ENCODE data around the gene C1orf159.

DNA sequence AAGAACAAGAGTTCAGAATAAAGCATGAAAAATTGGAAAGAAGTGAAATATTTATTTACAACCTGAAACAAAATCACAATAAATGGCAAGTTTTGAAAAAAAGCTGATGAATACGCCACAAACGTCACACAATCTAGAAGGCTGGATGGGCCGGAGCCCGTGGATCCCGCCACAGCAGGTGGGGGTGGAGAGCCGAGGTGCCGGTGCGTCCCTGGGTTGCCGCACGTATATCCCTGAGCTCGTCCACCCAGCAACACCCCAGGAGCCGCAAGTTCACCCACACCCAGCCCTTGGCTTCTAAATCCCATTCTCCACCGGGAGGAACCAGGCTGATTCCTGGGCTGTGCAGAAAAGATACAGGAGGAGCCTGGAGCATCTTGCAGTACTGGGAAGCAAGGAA lies 32.2 kb upstream of the C1orf159 start:
- TF ChIP-seq, protein P1, sequence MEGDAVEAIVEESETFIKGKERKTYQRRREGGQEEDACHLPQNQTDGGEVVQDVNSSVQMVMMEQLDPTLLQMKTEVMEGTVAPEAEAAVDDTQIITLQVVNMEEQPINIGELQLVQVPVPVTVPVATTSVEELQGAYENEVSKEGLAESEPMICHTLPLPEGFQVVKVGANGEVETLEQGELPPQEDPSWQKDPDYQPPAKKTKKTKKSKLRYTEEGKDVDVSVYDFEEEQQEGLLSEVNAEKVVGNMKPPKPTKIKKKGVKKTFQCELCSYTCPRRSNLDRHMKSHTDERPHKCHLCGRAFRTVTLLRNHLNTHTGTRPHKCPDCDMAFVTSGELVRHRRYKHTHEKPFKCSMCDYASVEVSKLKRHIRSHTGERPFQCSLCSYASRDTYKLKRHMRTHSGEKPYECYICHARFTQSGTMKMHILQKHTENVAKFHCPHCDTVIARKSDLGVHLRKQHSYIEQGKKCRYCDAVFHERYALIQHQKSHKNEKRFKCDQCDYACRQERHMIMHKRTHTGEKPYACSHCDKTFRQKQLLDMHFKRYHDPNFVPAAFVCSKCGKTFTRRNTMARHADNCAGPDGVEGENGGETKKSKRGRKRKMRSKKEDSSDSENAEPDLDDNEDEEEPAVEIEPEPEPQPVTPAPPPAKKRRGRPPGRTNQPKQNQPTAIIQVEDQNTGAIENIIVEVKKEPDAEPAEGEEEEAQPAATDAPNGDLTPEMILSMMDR (optimal IDR thresholded peaks at IDR 0.05 in 1 of 3, IDR thresholded peaks at IDR 0.05 in 1 of 3, conservative IDR thresholded peaks at IDR 0.05 in 1 of 3; ENCODE audit: extremely low read depth in 1 of 3, insufficient read depth in 2 of 3, low read length in 3 of 3), result no peak
- TF ChIP-seq EZH2 (IDR thresholded peaks at IDR 0.05; ENCODE audit: low read length), result no peak

All from keratinocyte (primary cell).